Measurements from ENCODE around the gene GRK2.
"Not testable (repeated sequence)": the region's sequence is repeated elsewhere in the genome, so short reads cannot be mapped to it uniquely, and the experiment has no call there.

GRK2 gene

DNA sequence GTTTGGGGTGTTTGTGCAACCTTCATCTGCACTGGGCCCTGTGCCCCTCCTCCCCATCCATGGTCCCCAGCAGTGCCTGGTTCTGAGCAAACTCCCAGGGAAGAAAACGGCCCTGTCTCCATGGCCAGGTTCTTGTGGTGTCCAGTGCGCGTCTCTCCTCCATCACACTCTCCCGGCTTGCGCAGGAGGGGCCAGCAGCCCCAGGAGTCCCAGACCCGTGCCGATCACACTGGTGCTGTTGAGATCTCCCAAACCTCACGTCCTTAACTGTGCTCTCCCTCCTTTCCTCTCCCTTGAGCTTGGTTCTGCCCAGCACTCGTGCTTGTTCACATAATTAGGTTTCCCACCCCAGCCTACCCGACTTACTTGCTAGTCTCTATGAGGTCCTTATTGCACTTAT is 10.9 kb upstream of the GRK2 start:
- DNase-seq = no peak

DNA sequence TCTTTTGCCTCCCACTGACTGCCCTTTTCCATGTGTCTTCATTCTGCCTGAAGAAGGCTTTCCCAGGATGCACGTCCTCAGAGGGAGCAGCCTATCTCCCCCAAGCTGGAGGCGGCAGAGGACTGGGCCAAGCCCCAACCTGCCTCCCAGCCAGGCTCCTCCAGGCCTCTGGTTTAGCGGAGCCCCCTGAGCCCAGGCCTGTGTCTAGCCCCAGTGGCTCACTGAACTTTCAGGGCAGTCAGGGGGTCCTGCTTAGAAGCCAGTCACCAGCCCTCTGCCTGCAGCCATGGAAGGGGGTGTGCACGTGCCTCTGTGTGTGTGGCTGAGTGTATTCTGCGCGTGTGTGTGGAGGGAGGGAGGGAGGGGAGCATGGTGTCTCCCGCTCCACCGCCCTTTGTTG is 10.4 kb upstream of the GRK2 start:
- no peak for DNase-seq

DNA sequence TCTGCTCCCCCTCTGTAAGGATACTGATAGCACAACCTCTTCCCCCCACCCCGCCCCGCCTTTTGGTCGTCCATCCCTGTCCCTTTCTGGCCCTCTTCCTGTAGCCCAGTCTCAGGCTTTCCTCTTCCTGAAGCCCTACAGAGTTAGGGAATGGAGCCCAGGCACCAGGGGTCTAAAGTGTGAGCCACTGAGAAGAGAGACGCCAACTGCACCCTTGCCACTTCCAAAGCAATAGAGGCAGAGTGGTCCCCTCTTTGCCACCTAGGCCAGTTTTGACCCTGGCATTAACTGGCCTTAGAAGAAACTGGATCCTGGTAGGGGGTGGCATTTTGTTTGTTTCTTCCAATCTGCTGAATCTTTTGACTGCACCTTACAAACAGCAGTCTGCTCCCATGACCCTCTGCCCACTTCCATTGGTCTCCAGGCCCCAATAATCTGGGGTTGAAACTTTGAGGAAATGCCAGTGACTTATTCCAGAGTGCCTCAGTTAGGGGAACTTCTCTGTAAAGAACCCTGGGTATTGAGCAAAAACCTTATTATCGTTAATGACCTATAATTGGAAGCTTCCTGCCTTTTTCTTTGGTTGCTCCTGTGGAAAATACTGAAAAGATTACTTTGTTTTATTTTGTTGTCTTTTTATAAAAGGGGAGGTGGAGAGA is 9.7 kb upstream of the GRK2 start:
- no peak for DNase-seq

DNA sequence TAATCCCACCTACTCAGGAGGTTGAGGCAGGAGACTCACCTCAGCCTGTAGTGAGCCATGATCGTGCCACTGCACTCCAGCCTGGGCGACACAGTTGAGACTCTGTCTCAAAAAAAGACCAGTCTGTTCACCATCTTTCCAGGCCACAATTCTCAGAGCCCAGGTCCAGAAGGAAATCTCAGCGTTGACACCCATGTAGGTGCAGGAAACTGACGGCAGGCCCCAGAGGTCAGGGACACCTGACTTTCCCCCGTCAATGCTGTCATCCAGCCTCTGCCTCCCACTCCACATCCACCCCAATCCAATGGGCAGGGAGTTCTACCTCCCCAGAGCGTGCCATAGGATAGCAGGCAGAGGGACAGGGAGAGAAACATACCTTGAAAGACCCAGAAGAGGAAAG is 5.9 kb upstream of the GRK2 start:
- DNase-seq = no peak

DNA sequence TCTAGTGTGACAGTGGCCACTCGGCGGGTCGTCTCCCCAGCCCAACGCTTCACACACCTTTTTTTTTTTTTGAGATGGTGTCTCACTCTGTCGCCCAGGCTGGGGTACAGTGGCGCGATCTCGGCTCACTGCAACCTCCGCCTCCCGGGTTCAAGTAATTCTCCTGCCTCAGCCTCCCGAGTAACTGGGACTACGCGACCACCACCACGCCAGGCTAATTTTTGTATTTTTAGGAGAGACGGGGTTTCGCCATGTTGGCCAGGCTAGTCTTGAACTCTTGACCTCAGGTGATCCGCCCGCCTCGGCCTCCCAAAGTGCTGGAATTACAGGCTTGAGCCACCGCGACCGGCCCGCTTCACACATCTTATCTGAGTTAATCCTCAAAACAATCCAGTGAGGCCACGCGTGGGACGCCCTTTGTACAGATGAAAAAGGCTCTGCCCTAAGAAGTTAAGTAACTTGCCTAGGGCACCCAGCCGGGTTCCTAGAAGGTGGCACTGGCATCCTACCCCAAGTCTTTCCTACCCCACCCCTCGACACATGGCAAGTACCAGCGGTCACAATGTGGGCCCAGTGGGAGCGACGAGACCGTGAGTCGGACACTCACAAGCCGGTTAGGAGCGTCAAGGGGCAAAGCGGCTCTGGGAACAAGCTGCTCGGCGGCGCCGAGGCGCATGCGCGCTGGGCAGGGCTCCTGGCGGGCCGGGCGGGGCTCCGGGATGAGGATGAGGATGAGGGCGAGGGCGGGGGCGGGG is 5.2 kb upstream of the GRK2 start:
- not testable (repeated sequence) for DNase-seq

DNA sequence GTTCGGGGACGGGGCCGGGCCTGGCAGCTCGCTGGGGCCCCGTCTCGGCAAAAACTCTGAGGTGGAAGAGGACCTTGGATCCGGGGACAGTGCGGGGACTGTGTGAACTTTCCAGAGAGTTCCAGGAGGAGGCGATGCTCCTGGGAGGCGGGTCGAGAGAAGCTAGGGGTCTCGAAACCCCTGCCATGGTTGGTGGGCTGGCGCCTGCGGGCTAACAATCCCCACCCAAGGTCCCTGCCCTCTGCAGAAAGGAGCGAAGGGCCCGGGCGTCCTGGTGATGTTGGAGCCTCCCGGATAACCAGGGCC is 4.7 kb upstream of the GRK2 start:
- DNase-seq = no peak

DNA sequence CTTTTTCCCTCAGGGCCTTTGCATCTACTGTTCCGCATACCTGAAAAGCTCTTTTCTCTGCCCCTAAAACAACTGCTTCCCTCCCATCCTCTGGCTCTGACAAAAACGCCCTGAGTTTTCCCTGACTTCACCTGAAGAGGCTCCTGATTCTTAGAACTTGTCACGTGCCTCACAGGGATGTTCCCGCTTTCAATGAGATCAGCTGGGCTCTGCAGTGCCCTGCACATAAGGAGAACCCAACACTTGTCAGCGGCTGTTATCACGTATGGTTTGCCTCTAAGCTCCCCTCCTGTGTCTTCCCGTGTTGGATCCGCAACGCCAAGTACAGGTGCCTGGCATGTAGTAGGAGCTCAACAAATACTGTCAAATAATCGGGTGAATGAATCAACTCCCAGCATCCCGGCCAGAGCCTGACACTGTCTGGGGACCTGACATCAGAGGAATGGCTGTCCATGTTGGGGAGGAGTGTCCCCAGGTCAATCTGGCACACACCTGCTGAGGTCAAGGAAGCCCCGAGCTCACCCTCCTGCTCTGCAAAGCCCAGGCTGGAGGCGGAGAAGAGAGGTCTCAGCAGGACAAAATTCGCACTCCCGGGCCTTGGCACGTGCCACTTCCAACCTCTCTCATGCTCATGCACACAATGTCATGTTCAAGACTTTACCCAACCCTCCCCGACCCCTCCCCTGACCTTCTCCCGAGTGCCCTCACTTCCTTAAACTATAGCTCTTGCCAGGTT is 4.2 kb upstream of the GRK2 start:
- DNase-seq = no peak

DNA sequence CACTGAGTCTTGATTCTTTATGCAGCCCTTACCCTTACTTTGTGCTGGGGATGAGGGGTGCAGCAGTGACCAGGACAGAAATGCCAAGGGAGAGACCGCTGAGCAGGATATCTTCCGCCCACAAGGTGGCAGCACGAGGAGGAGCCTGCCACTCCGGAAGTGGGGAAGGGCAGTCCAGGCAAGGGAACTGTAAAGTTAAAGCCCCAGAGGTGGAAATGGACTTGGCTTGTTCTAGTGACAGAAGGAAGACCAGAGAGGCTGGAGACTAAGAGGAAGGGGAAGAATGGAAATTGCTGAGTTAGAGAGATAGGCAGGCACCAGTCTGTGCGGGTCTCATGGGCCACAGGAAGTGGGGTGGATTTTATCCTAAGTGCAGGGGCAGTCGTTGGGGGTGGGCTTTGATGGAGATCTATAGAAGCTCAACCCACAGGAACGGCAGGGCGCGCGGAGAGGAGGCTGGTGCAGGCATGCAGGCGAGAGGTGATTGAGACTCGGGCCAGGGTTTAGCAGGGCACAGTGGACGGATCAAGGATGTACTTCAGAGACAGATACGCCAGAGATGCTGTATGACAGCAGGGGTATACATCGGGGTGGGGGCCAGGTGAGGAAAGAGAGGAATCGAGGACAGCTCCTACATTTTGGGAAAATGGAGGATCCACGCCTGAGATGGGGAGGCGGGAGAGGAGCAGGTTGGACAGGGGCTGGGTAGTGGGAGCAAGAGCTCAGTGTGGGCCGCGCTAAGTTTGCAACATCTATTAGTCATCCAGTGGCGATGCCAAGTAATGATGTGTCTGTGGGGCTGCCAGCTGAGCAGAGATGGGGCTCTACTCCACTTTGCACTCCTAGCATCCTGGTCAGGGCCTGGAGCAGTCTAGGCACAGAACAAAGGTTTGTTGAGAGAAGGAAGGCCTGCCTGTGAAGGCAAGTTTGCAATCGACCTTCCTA is 3.3 kb upstream of the GRK2 start:
- peak; percentile 62 for DNase-seq

DNA sequence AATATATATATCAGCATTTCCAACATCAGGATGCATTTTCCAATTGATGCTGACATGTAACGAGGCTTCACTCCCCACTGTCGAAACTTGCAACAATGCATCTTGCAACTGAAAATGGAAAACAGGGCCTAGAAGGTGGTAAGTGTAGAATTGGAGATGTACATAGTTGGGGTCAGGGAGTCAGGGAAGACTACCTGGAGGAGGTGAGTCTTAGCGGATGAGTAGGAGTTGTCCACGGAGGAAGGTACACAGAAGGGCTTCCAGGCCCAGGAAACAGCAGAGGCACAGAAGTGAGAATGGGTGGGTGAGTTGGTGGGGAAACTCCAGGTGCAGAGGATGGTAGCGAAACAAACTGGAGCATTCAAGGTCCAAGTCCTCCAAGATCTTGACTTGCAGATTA is 2.0 kb upstream of the GRK2 start:
- no peak for DNase-seq

DNA sequence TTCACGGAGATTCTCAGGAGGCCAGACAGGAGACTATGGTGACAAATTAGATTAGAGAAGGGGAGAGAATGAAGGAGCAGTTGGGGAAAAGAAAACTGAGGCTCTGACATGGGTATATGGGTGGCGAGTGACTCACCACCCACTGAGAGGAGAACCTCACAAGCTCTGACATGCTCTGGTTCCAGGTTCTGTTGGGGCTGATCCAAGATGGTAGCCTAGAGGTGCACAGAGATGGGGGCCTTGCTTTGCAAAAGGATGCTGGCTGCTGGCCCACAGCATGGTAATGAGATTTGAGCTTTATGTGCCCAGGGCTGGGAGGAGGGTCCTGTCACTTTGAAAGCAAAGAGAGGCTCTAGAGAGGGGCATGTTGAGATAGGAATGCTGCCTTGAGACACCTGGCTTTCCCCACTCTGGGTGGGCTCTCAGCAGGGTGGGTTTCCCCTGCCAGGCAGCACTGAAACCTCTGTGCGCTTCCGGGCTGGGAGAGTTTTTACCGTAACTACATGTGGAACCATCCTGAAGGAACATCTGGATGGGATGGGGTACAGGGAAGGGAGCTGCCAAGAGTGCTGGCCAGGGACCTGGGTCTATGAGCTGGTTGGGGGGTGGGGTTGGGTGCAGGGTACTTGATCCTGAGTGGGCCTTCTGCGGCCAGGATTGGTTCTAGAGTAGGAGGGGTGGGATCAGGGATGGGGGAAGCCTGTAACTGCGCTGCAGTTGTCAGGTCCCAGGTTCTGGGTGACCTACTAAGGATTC is 1.2 kb upstream of the GRK2 start:
- no peak for DNase-seq

DNA sequence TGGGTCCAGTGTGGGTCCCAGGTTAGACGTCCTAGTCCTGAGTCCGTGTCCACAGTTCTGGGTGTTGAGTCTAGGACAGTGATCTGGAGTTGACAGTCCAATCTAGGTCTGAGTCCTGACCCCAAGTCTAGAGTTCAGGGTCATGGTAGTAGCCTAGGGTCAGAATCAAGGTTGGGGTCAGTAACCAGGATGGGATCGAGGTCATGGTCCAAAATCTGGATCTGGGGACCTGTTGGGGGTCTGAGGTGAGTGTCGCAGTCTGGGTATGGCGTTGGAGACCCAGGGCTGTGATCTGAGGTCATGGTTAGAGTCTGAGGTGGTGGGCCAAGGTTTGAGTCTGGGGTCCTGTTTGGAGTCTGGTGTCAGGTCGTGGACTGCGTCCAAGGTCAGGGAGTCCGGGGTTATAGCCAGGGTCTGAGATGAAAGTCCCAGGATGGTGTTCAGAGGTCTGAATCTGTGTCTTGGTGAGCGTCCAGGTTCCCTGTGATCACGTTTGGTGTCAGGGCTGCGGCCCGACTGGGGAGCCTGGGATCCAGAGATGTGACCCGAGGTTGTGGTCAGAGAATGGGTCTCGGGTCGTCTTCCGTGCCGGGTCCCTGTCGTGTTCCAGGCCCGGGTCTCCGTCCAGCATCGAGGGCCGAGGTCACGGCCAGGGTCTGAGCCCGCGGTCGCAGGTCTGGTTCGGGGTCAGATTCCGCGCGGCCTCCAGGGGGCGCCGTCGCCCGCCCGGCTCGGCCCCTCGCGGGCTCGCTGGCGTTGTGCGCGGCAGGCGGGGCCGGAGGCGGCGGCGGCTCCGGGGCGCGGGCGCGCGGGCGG is 432 bp upstream of the GRK2 start:
- DNase-seq = no peak

DNA sequence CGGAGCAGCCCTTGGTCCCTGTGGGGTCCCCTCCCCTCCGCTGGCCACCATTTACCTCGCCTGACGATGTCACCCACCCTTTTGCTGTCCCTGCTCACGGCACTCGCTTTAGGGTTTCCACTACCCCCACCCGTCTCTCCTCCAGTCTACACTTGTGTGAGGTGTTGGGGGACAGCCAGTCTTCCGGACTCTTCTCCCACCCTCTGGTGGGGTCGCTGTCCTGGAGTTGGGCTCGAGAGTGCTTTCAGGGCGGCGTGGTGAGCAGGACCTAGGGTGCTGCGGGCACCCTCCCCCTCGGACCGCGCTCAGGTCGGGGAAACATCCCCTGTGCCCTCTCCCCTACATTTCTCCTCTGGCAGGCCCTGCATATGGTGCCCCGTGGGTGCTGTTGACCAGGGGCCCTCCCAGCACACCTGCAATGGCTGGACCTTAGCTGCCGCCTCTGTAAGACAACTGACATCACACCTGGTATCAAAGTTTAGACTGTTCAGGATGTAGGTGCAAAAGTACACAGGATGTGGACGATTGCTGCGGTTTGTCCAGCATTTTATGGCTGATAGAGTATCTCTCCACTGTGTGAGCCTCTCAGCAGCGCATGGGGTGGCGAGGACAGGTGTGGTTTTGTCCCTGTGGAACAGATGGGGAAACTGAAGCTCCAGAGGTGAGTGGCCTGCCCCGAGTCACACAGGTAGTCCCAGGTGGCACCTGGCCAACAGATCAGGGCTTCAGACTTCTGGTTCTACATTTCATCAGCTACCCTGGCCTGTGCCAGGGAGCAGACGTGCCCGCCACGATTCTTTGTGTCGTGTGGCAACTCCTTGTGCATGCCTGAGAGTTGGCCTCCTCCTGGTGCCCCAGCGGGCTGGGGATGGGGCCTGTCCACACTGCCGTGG is 1.2 kb downstream of the GRK2 start:
- DNase-seq = no peak

DNA sequence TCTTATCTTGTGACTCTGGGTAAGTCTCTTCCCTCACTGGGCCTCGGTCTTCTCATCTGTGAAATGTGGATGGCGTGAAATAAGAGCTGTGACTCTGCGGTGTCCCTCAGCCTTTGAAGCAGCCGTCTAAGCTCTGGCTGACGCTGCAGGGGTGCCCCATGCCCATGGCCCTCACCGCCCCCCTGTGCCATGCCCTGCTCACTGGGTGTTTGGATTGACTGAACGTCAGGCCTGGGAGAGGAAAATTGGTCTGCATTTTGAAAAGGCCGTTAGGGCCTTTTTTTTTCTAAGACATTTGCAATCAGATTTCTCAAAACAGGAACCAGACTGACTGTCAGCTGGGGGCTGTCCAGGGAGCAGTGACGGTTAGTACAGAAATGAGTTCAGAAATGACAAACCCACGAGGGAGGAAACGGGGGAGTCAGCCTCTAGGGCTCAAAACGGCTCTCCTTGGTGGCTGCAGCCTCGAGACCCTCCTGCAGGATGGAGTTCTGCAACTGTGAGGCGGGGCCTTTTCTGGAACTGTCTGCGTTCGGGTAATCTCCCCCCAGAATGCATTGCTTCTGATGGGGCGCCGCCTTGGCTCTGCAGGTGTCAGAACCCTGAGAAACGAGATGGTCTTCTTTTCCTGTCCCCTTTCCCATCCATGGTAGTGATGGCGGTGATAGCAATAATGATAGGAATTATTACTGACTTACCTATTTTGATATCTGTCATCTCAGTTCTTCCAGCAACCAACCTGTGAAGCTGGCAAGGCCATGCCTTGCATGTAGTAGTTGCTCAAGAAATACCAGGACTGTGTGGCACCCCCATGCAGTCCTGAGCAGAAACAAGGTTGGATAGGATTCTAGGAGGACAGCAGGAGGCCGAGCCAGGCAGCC is 2.0 kb downstream of the GRK2 start:
- DNase-seq = no peak

DNA sequence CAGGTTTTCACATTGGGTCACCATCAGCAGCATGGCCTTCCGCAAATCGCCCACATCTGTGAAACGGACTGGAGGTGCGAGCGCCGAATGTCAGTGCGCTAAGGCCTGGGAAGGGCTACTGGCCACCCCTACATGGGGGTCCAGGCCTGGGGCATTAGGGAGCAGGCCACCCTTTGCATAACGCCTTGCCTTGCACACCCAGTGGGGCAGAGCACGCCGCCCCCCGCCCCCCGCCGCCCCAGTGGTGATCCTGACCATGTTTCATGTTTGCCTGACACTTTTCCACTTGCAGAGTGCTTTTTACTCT is 2.6 kb downstream of the GRK2 start:
- DNase-seq = no peak

DNA sequence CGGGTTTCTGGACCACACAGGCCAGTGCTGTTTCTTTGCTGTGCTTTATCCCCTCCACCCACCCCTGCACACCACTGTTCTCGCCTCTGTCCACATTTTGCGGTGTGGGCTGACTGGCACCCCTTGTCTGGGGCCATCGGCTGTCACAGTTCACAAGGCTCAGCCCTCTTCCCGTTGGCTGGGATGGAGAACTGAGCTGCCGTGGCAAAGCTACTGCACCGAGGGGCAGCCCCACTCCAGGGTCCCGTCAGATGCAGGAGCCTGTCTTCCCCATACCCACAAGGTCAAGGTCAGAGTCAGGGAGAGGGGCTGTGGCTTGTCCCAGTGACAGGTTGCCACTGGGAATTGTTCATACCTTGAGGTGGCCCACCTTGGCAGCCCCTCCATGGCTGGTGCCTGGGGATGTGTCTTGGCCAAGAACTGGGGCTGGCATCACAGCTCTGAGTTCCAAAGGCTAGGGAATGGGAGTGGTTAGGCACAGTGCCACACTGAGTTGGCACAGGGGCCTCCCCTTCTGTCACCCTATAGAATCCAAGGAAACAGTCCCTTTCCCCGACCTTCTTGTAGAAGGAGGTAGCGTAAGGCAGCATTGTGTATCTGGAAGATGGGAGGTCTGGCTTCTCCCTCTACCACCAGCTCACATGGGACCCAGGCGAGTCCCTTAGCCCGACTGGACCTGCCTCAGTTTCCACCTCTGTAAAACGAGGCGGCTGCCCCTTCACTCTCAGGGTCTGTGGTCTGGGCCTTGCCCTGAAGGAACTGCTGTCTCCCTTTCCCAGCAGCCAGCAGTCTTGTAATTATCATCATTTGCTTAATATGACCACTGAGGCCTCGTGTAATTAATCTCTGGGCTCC is 3.4 kb downstream of the GRK2 start:
- DNase-seq = peak; percentile 77

DNA sequence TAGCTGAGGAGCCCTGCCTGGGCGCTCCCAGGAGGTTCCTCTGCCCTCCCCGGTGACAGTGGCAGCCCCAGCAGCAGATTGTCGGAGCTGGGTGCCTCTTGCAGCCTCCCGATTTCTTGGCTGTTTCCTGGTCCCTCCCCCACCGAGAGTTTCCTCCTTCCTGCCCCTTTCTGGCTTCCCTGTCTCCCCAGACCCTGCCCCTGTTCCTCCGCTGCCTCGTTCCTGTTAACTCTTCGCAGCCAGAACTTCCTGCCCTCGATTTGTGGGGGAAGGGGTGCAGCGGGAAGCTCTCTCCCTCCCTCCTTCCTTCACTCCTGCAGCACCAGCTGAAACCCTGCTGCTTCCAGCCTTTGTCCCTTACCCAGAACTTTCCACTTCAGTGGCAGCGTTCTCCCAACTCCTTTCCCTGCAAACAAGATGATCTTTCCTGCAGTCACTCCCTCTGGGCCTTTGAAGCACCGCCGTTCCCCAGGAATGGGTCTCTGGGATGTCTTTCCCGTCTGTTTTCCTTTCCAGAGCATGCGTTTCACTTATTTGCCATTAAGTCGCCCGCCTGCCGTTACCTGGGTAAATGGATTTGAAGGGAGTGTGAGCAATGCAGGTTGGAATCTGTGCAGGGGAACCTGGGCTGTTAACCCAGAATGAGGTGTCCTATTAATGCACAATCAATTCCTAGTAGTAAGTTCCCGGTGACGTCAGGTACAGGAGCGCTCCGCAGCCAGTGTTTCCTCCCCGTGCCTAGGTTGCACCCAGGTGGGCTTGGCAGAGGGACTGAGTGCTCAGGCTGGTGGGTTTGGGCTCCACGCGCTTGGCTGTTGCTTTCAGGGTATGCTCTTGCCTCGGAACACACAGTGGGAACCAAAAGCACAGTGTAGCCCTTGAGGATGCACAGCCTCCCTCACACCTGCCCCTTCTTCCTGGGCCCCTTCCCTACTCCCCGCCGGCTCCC is 4.3 kb downstream of the GRK2 start:
- no peak for DNase-seq

DNA sequence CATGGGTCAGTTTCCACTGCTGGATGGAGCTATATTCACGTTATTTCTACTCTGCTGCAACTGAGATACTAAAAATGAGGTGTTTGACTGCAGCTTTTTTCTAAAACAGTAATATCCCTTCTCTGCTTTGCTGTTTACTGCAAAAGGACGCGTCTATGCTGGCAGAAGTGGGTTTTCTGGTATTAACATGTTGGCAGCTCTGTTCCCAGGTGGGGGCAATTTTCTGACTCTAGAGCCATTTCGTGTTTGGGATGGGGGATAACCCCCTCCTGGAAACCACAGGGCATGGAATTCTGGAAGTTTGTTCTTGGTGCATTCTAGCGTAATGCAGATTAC is 4.9 kb downstream of the GRK2 start:
- no peak for DNase-seq

Data from NCI-H446 treated with DMSO at 0.1 percent for 48 hours (cell line).